Left ventricle myocardium inferior (tissue), 1 donor: Measurements from ENCODE around the gene WHAMM. TPM values are rescaled to one million over a fixed set of nuclear protein-coding genes. Genes with fewer than 3 reads are reported as not detected.

Experiments
- DNase-seq: peaks from one replicate; pipeline ENCODE4 v3.0.0-alpha.2; 2020
- H3K27ac ChIP-seq: fragments of 200-600 bp; replicated peaks from 2 replicates; pipeline ENCODE4 v1.8.0; 2021
- H3K27me3 ChIP-seq: fragments of 200-600 bp; 2 replicates; pipeline ENCODE4 v1.8.0; 2021; ENCODE audit warnings: low read depth
- H3K36me3 ChIP-seq: fragments of 200-600 bp; 2 replicates; pipeline ENCODE4 v1.8.0; 2021
- H3K4me1 ChIP-seq: fragments of 200-600 bp; 2 replicates; pipeline ENCODE4 v1.8.0; 2021
- H3K4me3 ChIP-seq: fragments of 200-600 bp; 2 replicates; pipeline ENCODE4 v1.8.0; 2021; ENCODE audit warnings: mild to moderate bottlenecking, moderate library complexity
- H3K9me3 ChIP-seq: fragments of 200-600 bp; replicated peaks from 2 replicates; pipeline ENCODE4 v1.8.0; 2021
- CTCF ChIP-seq: fragments of 200-600 bp; IDR thresholded peaks from 2 replicates; pipeline ENCODE4 v1.8.0; 2021; ENCODE audit warnings: antibody characterized with exemption, mild to moderate bottlenecking, borderline replicate concordance
- intact Hi-C: fragments of 100-400 bp; cut with micrococcal nuclease; formaldehyde crosslinking; loops from one replicate; pipeline ENCODE4 v1.11.0; 2022
- total RNA-seq: library from RNA; stranded (reverse); fragmentation: NEBNext Ultra II Directional; extraction: Animal tissue kit (Norgen Biotek cat#: 25700); gene quantifications from one replicate; pipeline ENCODE4 v1.2.1, GENCODE V29; 2021
- donor health status: DM: no; HTN: yes; CAD: no; lungs with severe emphysema.

Gene WHAMM
- total RNA-seq, 1 donor from 2014 or later, result 5.4 TPM

GRCh38 chr15:82804575-82804949, 4.9 kb upstream of the WHAMM start:
- Histone ChIP-seq H3K27ac (peak overlapping the region; percentile 99), H3K9me3 (no peaks in the 10 kb centered on the region), H3K4me3 (peak overlapping the region; percentile 66), H3K4me1 (peaks cover 56% of the 10 kb centered on the region), H3K36me3 (no peaks in the 10 kb centered on the region), H3K27me3 (no peaks in the 10 kb centered on the region)
- DNase-seq, result no peak
- intact Hi-C loops, result no loop called here
- no peak for TF ChIP-seq CTCF

DNA sequence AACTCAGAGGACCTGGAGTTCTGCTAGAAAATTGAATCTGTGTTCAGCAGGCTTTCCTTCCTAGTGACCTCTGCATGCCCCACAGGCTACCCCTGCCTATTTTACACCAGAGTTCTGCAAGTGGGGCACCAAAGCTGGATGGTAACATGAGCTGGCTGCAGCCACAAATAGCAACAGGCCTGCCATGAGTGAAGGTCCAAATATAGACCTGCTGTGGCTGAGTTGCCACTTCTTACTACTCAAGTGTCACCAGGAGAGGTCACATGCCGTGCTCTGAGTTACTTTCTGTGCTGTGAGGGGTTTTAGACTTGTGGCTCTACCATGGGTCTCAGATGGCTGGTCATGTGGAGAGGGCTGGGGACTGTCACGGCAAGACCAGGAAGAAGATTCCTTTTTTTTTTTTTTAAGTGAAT, 3.4 kb upstream of the WHAMM start, which contains the start of gene FSD2:
Gene FSD2 (minus strand): TSS at position 76 of the 413 bp plus-strand sequence. CDS start 18,679 bp downstream, outside the sequence.
- TF ChIP-seq CTCF, result no peak
- H3K4me1 ChIP-seq, result peaks cover 51% of the 10 kb centered on the region
- H3K27ac ChIP-seq, result peak within 1 kb of the TSS; percentile 99
- intact Hi-C loops, result no loop called here
- peak; percentile 51 for DNase-seq
- peak within 1 kb of the TSS; percentile 66 for H3K4me3 ChIP-seq
- H3K27me3 ChIP-seq, result no peaks in the 10 kb centered on the region
- no peaks in the 10 kb centered on the region for H3K9me3 ChIP-seq
- no peaks in the 10 kb centered on the region for H3K36me3 ChIP-seq

DNA sequence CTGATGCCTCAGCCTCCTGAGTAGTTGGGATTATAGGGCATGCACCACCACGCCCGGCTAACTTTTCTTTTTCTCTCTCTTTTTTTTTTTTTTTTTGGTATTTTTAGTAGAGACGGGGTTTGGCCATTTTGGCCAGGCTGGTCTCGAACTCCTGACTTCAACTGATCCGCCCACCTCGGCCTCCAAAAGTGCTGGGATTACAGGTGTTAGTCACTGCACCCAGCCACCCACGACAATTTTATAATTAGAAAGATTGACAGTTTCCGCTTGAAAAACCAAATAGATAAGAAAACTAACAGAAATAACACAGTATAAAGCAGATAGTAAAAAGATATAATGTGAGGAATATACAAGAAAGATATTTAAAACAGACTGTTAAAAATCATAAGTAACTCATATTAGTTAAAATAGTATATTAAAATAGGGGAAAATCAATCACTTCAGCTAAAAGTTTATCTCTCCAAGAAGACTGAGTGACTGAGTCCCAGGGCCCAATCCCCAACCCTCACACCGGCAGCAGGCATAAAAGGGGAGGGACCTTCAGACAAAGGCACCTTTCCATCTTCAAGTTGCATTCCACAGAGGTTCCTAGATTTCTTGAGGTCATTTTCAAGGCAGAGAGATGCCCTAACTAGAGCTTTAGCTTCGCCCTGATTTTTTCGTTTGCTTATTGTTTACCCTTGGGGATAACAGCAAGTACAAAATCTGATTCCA, 1.4 kb upstream of the WHAMM start:
- Histone ChIP-seq H3K4me3 (peak overlapping the region; percentile 94), H3K9me3 (no peaks in the 10 kb centered on the region), H3K27ac (peak overlapping the region; percentile 99), H3K4me1 (peaks cover 52% of the 10 kb centered on the region), H3K27me3 (no peaks in the 10 kb centered on the region), H3K36me3 (peaks cover 3% of the 10 kb centered on the region)
- DNase-seq, result no peak
- intact Hi-C loops, result no loop called here
- TF ChIP-seq CTCF, result no peak

GRCh38 chr15:82808634-82809041, 790 bp upstream of the WHAMM start:
- Histone ChIP-seq H3K9me3 (no peaks in the 10 kb centered on the region), H3K4me3 (peak overlapping the region; percentile 94), H3K27ac (peak overlapping the region; percentile 99), H3K27me3 (no peaks in the 10 kb centered on the region), H3K4me1 (peaks cover 57% of the 10 kb centered on the region), H3K36me3 (peaks cover 8% of the 10 kb centered on the region)
- no peak for DNase-seq
- TF ChIP-seq CTCF, result no peak
- intact Hi-C loops, result no loop called here

- intact Hi-C loops, result no loop called here
- H3K27me3 ChIP-seq, result no peaks in the 10 kb centered on the region
- no peak for TF ChIP-seq CTCF
- DNase-seq, result peak; percentile 25
- peaks cover 70% of the 10 kb centered on the region for H3K4me1 ChIP-seq
- peaks cover 25% of the 10 kb centered on the region for H3K36me3 ChIP-seq
- no peaks in the 10 kb centered on the region for H3K9me3 ChIP-seq
- H3K27ac ChIP-seq, result peak overlapping the region; percentile 99
- H3K4me3 ChIP-seq, result peak overlapping the region; percentile 94
These were observed 847 bp downstream of the WHAMM start for GRCh38 chr15:82810061-82810889.
